HCT116 (cell line): Measurements from ENCODE around the gene LRRFIP1. TPM values are rescaled to one million over a fixed set of nuclear protein-coding genes. Genes with fewer than 3 reads are reported as not detected.

ENCODE experiments used
- ATAC-seq: fragments of 200-7000 bp; cut with Tn5 transposase; 2 replicates; pipeline ENCODE4 v1.9.1; 2020; ENCODE audit warnings: mild to moderate bottlenecking, moderate library complexity
- BruUV-seq: library from RNA; stranded (reverse); fragments of 400-500 nt; replicated peaks from 2 replicates; lab custom pipeline; 2021; lab: Mats Ljungman, UMichigan
- CTCF ChIA-PET: fragments of 300-600 bp; sonication (Branson Sonifier 250); formaldehyde crosslinking; loops from one replicate; lab custom pipeline; 2021; ENCODE audit warnings: antibody characterized with exemption; lab: Charles Lee
- POLR2A ChIA-PET: fragments of 300-600, 350-600 bp; sonication (Branson Sonifier 250); formaldehyde crosslinking; loops from one replicate; lab custom pipeline; 2021; ENCODE audit warnings: antibody characterized with exemption; lab: Charles Lee
- RAD21 ChIA-PET, 2 experiments: fragments of 300-600 bp; sonication (Branson Sonifier 250); formaldehyde crosslinking; loops; one replicate each; lab custom pipeline; 2023; ENCODE audit warnings: low total read pairs in 2 of 2; ENCODE audit not compliant: uncharacterized antibody in 2 of 2, unreplicated experiment in 2 of 2, low non-redundant PET in 1 of 2; lab: Charles Lee
- DNase-seq: peaks from one replicate; pipeline ENCODE4 v3.0.0-alpha.2; 2010; ENCODE audit warnings: low read depth, low spot score
- H2AFZ ChIP-seq: fragments of 200-600 bp; shearing (Covaris generic), sonication (generic); 2 replicates; pipeline ENCODE4 v1.6.1; 2017; ENCODE audit warnings: low read depth, mixed run types, mixed read lengths, antibody characterized with exemption, low read length; ENCODE audit not compliant: poor library complexity, severe bottlenecking
- H3K27ac ChIP-seq: 2 replicates; pipeline ENCODE4 v1.5.1; 2012; ENCODE audit warnings: low read depth, low read length
- H3K27me3 ChIP-seq: fragments of 200-600 bp; sonication (generic); 2 replicates; pipeline ENCODE4 v1.6.1; 2016; ENCODE audit warnings: mixed run types, low read length, mixed read lengths; ENCODE audit not compliant: insufficient read depth
- H3K36me3 ChIP-seq, 2 experiments: fragments of 200-500 bp in 1 of 2; fragments of 200-600 bp in 1 of 2; sonication (Bioruptor generic) in 1 of 2; sonication (generic) in 1 of 2; 2 replicates each; pipeline versions ENCODE4 v1.5.1 to v1.6.1; 2014 to 2016; ENCODE audit warnings: low read length in 2 of 2, inconsistent platforms in 1 of 2, mixed read lengths in 1 of 2, mixed run types in 1 of 2; ENCODE audit not compliant: insufficient read depth in 2 of 2, control insufficient read depth in 1 of 2
- H3K4me1 ChIP-seq, 2 experiments: fragments of 200-600 bp in 1 of 2; sonication (generic) in 1 of 2; 2 replicates each; pipeline versions ENCODE4 v1.5.1 to v1.6.1; 2012 to 2017; ENCODE audit warnings: low read length in 2 of 2, inconsistent platforms in 1 of 2, mild to moderate bottlenecking in 1 of 2, mixed read lengths in 1 of 2, mixed run types in 1 of 2, moderate library complexity in 1 of 2; ENCODE audit not compliant: insufficient read depth in 2 of 2, control insufficient read depth in 1 of 2
- H3K4me2 ChIP-seq: fragments of 200-600 bp; sonication (generic); 2 replicates; pipeline ENCODE4 v1.6.1; 2017; ENCODE audit warnings: mixed run types, low read length, mixed read lengths
- H3K4me3 ChIP-seq, 2 experiments: fragments of 200-600 bp in 1 of 2; sonication (generic) in 1 of 2; replicated peaks in 1 of 2; 2 replicates each; pipeline ENCODE4 v1.5.1; 2011 to 2016; ENCODE audit warnings: low read length in 2 of 2, control low read depth in 1 of 2, low read depth in 1 of 2, mild to moderate bottlenecking in 1 of 2, mixed read lengths in 1 of 2, mixed run types in 1 of 2
- H3K79me2 ChIP-seq: fragments of 200-600 bp; sonication (generic); 2 replicates; pipeline ENCODE4 v1.6.1; 2017; ENCODE audit warnings: mild to moderate bottlenecking, mixed run types, low read length, moderate library complexity, mixed read lengths; ENCODE audit not compliant: insufficient read depth
- H3K9ac ChIP-seq: fragments of 200-600 bp; sonication (generic); 2 replicates; pipeline ENCODE4 v1.6.1; 2016; ENCODE audit warnings: low read length, mixed read lengths
- H3K9me2 ChIP-seq: fragments of 200-600 bp; sonication (generic), shearing (Covaris generic); 2 replicates; pipeline ENCODE4 v1.6.1; 2017; ENCODE audit warnings: mixed run types, mild to moderate bottlenecking, moderate library complexity; ENCODE audit not compliant: insufficient read depth
- H3K9me3 ChIP-seq, 2 experiments: fragments of 200-500 bp in 1 of 2; fragments of 200-600 bp in 1 of 2; sonication (Bioruptor generic) in 1 of 2; sonication (generic) in 1 of 2; 2 replicates each; pipeline ENCODE4 v1.6.1; 2014 to 2017; ENCODE audit warnings: low read length in 2 of 2, mixed read lengths in 2 of 2, inconsistent platforms in 1 of 2, low read depth in 1 of 2, mild to moderate bottlenecking in 1 of 2, mixed run types in 1 of 2, moderate library complexity in 1 of 2; ENCODE audit not compliant: control insufficient read depth in 1 of 2, insufficient read depth in 1 of 2
- H4K20me1 ChIP-seq: fragments of 200-600 bp; sonication (generic), shearing (Covaris generic); 2 replicates; pipeline ENCODE4 v1.6.1; 2017; ENCODE audit warnings: mixed run types, mild to moderate bottlenecking, moderate library complexity; ENCODE audit not compliant: insufficient read depth
- EZH2phosphoT487 ChIP-seq: fragments of 200-600 bp; IDR thresholded peaks from 2 replicates; pipeline ENCODE4 v1.6.1; 2018; ENCODE audit warnings: antibody characterized with exemption, borderline replicate concordance
- SIN3A ChIP-seq: IDR thresholded peaks from 2 replicates; pipeline ENCODE4 v1.6.1; 2012; ENCODE audit warnings: low read depth
- ZFX ChIP-seq: fragments of 450-650 bp; IDR thresholded peaks from 2 replicates; pipeline ENCODE4 v1.6.1; 2017
- intact Hi-C: fragments of 100-400 bp; cut with micrococcal nuclease; formaldehyde crosslinking; loops from 2 replicates; pipeline ENCODE4 v1.10.0; 2022
- total RNA-seq: library from RNA; stranded (reverse); gene quantifications from one replicate; pipeline ENCODE4 v1.2.1, GENCODE V29; 2021; ENCODE audit not compliant: unreplicated experiment

LRRFIP1 gene
- total RNA-seq, 1 experiment from 2014 or later, result 76.9 TPM

- TF ChIP-seq EZH2phosphoT487, result no peak
These were observed 49.2 kb upstream of the LRRFIP1 start (continued) for GRCh38 chr2:237577956-237578870.

GRCh38 chr2:237581326-237581725 is 46.1 kb upstream of the LRRFIP1 start:
- H3K9me3 ChIP-seq, result no peaks in the 10 kb centered on the region
- RAD21 ChIA-PET, result no interaction called here
- H3K36me3 ChIP-seq, result peaks cover 0 to 9% of the 10 kb centered on the region in 2 experiments; a peak in 2 of 4 replicates
- H3K9me2 ChIP-seq, result no peaks in the 10 kb centered on the region
- H4K20me1 ChIP-seq, result no peaks in the 10 kb centered on the region
- no peaks in the 10 kb centered on the region; a peak in 1 of 4 replicates for H3K4me1 ChIP-seq
- no peak overlapping the region for H3K4me3 ChIP-seq
- no TSS peak for BruUV-seq
- intact Hi-C loops, result no loop called here
- no peaks in the 10 kb centered on the region for H3K79me2 ChIP-seq
- no peak overlapping the region for H3K4me2 ChIP-seq
- no peak for TF ChIP-seq ZFX
- TF ChIP-seq SIN3A, result no peak
- H3K9ac ChIP-seq, result no peak overlapping the region
- DNase-seq, result no peak
- no peaks in the 10 kb centered on the region for H3K27me3 ChIP-seq
- no peak for ATAC-seq
- CTCF ChIA-PET, result interaction anchor here (1.3 kb wide), 1 partner anchor 9 kb away, joined by 5 read pairs; no protein-coding TSS in a partner anchor
- POLR2A ChIA-PET, result no interaction called here
- H3K27ac ChIP-seq, result no peak overlapping the region
- H2AFZ ChIP-seq, result no peak overlapping the region
